CD4-positive, CD25-positive, alpha-beta regulatory T cell (primary cell): ENCODE measurements around the gene STOX2. TPM values are rescaled to one million over a fixed set of nuclear protein-coding genes. Genes with fewer than 3 reads are reported as not detected.

Source experiments
- ATAC-seq, 2 donors: fragments of 150-1000 bp; cut with Tn5 transposase; one replicate each; pipeline ENCODE4 v1.10.0; 2021; ENCODE audit warnings: low read depth in 2 of 2, moderate number of reproducible peaks in 2 of 2, moderate library complexity in 1 of 2
- DNase-seq, 3 donors: peaks; one replicate each; pipeline versions ENCODE4 v3.0.0 to v3.0.0-alpha.2; 2012 to 2022; ENCODE audit warnings: mixed read lengths in 1 of 3
- H3K27ac ChIP-seq: one replicate; pipeline ENCODE4 v1.7.0; 2013; ENCODE audit warnings: mild to moderate bottlenecking, low read length; ENCODE audit not compliant: insufficient read depth, poor library complexity, severe bottlenecking
- H3K27me3 ChIP-seq: one replicate; pipeline ENCODE4 v1.7.0; 2013; ENCODE audit warnings: low read length; ENCODE audit not compliant: control insufficient read depth, insufficient read depth
- H3K36me3 ChIP-seq: one replicate; pipeline ENCODE4 v1.7.0; 2013; ENCODE audit warnings: mild to moderate bottlenecking, low read length, moderate library complexity; ENCODE audit not compliant: control insufficient read depth, insufficient read depth
- H3K4me1 ChIP-seq: 2 replicates; pipeline ENCODE4 v1.7.0; 2013; ENCODE audit warnings: mild to moderate bottlenecking, low read length; ENCODE audit not compliant: insufficient read depth, control insufficient read depth, poor library complexity, severe bottlenecking
- H3K4me3 ChIP-seq: one replicate; pipeline ENCODE4 v1.7.0; 2013; ENCODE audit warnings: low read depth, mild to moderate bottlenecking, low read length, moderate library complexity
- H3K9me3 ChIP-seq, 2 experiments: 1 replicate in 1 of 2; 2 replicates in 1 of 2; pipeline ENCODE4 v1.7.0; 2013; ENCODE audit warnings: low read length in 2 of 2, mild to moderate bottlenecking in 1 of 2, moderate library complexity in 1 of 2; ENCODE audit not compliant: control insufficient read depth in 2 of 2
- H3K27ac Mint-ChIP-seq, 3 donors: one replicate each; pipeline ENCODE4 v1.8.0; 2020 to 2022; ENCODE audit warnings: mild to moderate bottlenecking in 3 of 3, mixed read lengths in 3 of 3, moderate library complexity in 2 of 3
- H3K27me3 Mint-ChIP-seq: one replicate; pipeline ENCODE4 v1.8.0; 2022; ENCODE audit warnings: mild to moderate bottlenecking, mixed read lengths
- H3K36me3 Mint-ChIP-seq: one replicate; pipeline ENCODE4 v1.8.0; 2020; ENCODE audit warnings: mixed read lengths
- H3K4me1 Mint-ChIP-seq, 4 donors: one replicate each; pipeline ENCODE4 v1.8.0; 2020 to 2022; ENCODE audit warnings: mixed read lengths in 4 of 4, mild to moderate bottlenecking in 1 of 4
- H3K4me3 Mint-ChIP-seq, 4 donors: one replicate each; pipeline ENCODE4 v1.8.0; 2020 to 2022; ENCODE audit warnings: mild to moderate bottlenecking in 4 of 4, mixed read lengths in 4 of 4, moderate library complexity in 3 of 4
- H3K9me3 Mint-ChIP-seq, 7 donors: one replicate each; pipeline ENCODE4 v1.8.0; 2020 to 2022; ENCODE audit warnings: mixed read lengths in 7 of 7, mild to moderate bottlenecking in 3 of 7, moderate library complexity in 2 of 7
- polyA plus RNA-seq, 4 donors: library from polyadenylated mRNA; unstranded; fragments of 300-500 nt; fragmentation: Illumina TruSeq; gene quantifications; one replicate each; pipeline ENCODE4 v1.2.3, GENCODE V29; 2021
- total RNA-seq: library from RNA; stranded (reverse); gene quantifications from one replicate; pipeline ENCODE4 v1.2.3, GENCODE V29; 2022

Gene STOX2
- total and polyA plus RNA-seq, 5 donors from 2014 or later: not detected

DNA sequence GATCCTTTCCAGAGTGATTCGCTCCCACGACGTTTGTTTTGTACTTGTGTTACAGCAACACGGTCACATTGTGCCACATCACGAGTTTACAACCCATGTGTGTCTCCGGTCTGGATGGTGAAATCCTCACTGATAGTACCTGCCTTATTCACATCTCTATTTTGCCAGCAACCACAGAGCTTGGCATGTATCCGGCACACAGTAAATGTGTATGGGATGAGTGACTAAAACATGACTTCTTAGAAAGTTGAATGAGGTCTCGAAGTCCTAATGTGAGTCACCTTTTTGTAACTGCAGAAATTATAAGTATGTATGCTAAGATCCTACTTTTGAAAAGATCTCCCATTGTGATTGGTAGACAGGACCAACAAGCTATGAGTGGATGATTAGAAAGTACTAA is 7.5 kb downstream of the STOX2 start:
- peaks cover 0 to 2% (median 0%) of the 10 kb centered on the region in 7 donors for H3K9me3 Mint-ChIP-seq
- H3K27me3 Mint-ChIP-seq: peaks cover 23% of the 10 kb centered on the region
- DNase-seq: no peak

DNA sequence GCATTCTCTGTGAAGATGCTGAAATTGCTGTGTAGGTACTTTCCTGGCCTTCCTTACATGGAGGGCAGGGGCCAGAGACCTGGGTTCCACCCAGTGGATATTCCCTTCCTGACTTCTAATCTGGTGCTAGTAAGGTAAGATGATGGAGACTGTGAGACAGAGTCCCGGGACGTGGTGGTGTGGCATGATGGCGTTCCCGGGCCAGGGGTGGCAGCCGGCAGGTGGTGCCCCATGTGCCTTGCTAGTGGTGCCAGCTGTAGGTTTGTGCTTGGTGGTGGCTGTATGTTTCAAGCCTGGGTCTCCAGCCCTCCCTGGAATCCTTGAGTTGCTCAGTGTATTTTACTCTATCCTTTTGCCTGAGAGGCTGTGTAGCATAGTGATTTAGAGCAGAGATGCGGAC is 10.9 kb downstream of the STOX2 start:
- Mint-ChIP-seq H3K27me3 (no peaks in the 10 kb centered on the region), H3K27ac (no peak overlapping the region), H3K36me3 (no peaks in the 10 kb centered on the region), H3K9me3 (peaks cover 0 to 2% (median 0%) of the 10 kb centered on the region in 7 donors), H3K4me3 (no peak overlapping the region), H3K4me1 (no peaks in the 10 kb centered on the region)
- Histone ChIP-seq H3K27me3 (no peaks in the 10 kb centered on the region), H3K4me3 (no peak overlapping the region), H3K9me3 (no peaks in the 10 kb centered on the region), H3K27ac (no peak overlapping the region), H3K36me3 (no peaks in the 10 kb centered on the region), H3K4me1 (no peaks in the 10 kb centered on the region)
- DNase-seq (no peak), ATAC-seq (no peak)

More for the DNA sequence above, 7.5 kb downstream of the STOX2 start:
- Histone ChIP-seq H3K4me3 (no peak overlapping the region), H3K36me3 (no peaks in the 10 kb centered on the region), H3K27me3 (peaks cover 15% of the 10 kb centered on the region), H3K27ac (no peak overlapping the region), H3K9me3 (no peaks in the 10 kb centered on the region), H3K4me1 (no peaks in the 10 kb centered on the region)
- Mint-ChIP-seq H3K4me1 (no peaks in the 10 kb centered on the region), H3K36me3 (no peaks in the 10 kb centered on the region), H3K4me3 (no peak overlapping the region), H3K27ac (no peak overlapping the region)
- no peak for ATAC-seq

DNA sequence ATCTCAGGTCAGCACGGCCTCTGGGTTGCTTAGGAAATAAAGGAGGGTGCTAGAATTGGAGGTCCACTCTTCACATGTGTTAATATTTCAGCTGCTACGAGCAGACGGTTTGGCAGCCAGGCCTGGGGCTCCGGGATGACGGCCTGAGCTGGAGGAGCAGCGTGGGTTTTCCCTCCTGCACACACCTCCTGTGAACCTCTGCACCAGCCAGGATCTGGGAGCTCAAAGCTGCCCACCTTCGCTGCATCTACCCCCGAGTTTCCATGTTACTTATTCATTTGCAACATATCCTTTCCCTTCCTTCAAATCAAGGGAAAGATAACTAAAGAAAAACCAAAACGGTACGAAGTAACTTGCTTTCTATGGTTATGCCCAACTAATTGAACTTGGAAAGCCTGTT is 13.6 kb downstream of the STOX2 start:
- Mint-ChIP-seq H3K9me3 (peaks cover 0 to 2% (median 0%) of the 10 kb centered on the region in 7 donors), H3K4me3 (no peak overlapping the region), H3K36me3 (no peaks in the 10 kb centered on the region), H3K27me3 (no peaks in the 10 kb centered on the region), H3K27ac (no peak overlapping the region), H3K4me1 (no peaks in the 10 kb centered on the region)
- H3K27me3 ChIP-seq: no peaks in the 10 kb centered on the region
- H3K36me3 ChIP-seq: no peaks in the 10 kb centered on the region
- H3K9me3 ChIP-seq: no peaks in the 10 kb centered on the region
- H3K27ac ChIP-seq: no peak overlapping the region
- H3K4me3 ChIP-seq: no peak overlapping the region
- no peaks in the 10 kb centered on the region for H3K4me1 ChIP-seq
- ATAC-seq (no peak), DNase-seq (no peak)

DNA sequence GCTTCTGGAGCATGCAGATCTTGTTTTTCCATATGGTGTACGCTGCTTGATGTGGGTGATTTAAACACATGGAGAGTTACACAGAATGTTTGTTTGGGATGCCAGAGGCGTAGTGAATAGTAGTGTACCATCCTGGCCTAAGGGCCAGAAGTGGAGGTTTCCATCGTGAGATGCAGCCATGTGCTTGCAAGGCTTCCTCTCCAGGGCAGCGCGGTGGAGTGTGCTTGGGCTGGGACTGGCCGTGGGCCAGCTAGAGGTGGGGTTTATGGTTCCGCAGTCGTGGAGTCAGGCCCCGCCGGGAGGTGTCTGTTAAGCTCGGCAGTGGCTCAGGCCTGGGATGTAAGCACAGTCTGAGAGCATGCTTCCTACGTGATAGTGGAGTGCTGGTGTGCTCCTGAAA is 14.0 kb downstream of the STOX2 start:
- no peaks in the 10 kb centered on the region for H3K27me3 Mint-ChIP-seq
- H3K27ac ChIP-seq: no peak overlapping the region
- no peaks in the 10 kb centered on the region for H3K27me3 ChIP-seq
- no peaks in the 10 kb centered on the region for H3K4me1 Mint-ChIP-seq
- no peaks in the 10 kb centered on the region for H3K36me3 ChIP-seq
- no peak overlapping the region for H3K4me3 ChIP-seq
- no peak overlapping the region for H3K4me3 Mint-ChIP-seq
- H3K9me3 Mint-ChIP-seq: peaks cover 0 to 2% (median 0%) of the 10 kb centered on the region in 7 donors
- H3K36me3 Mint-ChIP-seq: no peaks in the 10 kb centered on the region
- H3K4me1 ChIP-seq: no peaks in the 10 kb centered on the region
- no peak for DNase-seq
- no peak overlapping the region for H3K27ac Mint-ChIP-seq
- no peak for ATAC-seq
- no peaks in the 10 kb centered on the region for H3K9me3 ChIP-seq

DNA sequence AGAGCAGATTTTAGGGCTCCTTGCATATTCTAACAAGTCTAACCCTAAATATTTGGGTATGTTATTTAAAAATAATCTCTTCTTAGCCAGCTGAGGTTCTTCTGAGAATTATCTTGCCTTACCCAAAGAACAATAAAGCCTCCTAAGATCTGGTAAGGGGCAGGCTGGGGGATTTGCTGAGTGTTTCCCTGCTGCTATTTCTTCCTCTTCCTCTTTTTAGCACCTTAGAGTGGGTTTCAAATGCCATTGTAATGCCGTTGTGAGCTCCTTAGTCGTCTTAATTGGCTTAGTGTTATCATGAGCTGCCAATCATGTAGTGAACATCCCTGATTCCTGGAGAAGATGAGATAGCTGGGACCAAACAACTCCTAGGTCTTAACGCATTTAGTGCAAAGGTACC is 15.4 kb downstream of the STOX2 start:
- H3K27ac Mint-ChIP-seq: no peak overlapping the region
- DNase-seq (no peak), ATAC-seq (no peak)
- no peak overlapping the region for H3K4me3 Mint-ChIP-seq
- Histone ChIP-seq H3K4me3 (no peak overlapping the region), H3K36me3 (no peaks in the 10 kb centered on the region), H3K9me3 (no peaks in the 10 kb centered on the region), H3K4me1 (no peaks in the 10 kb centered on the region), H3K27ac (no peak overlapping the region), H3K27me3 (no peaks in the 10 kb centered on the region)
- H3K4me1 Mint-ChIP-seq: no peaks in the 10 kb centered on the region
- H3K27me3 Mint-ChIP-seq: no peaks in the 10 kb centered on the region
- H3K36me3 Mint-ChIP-seq: no peaks in the 10 kb centered on the region
- peaks cover 0 to 4% (median 0%) of the 10 kb centered on the region in 7 donors for H3K9me3 Mint-ChIP-seq

GRCh38 chr4:183921335-183921734 is 16.2 kb downstream of the STOX2 start:
- DNase-seq (no peak), ATAC-seq (no peak)
- Histone ChIP-seq H3K27me3 (no peaks in the 10 kb centered on the region), H3K4me1 (no peaks in the 10 kb centered on the region), H3K27ac (no peak overlapping the region), H3K9me3 (no peaks in the 10 kb centered on the region), H3K36me3 (no peaks in the 10 kb centered on the region), H3K4me3 (no peak overlapping the region)
- Mint-ChIP-seq H3K4me3 (no peak overlapping the region), H3K9me3 (peaks cover 0 to 4% (median 0%) of the 10 kb centered on the region in 7 donors), H3K36me3 (no peaks in the 10 kb centered on the region), H3K27ac (no peak overlapping the region), H3K4me1 (no peaks in the 10 kb centered on the region), H3K27me3 (no peaks in the 10 kb centered on the region)

GRCh38 chr4:183924362-183925044 is 19.4 kb downstream of the STOX2 start:
- no peaks in the 10 kb centered on the region for H3K36me3 Mint-ChIP-seq
- DNase-seq (no peak), ATAC-seq (no peak)
- no peaks in the 10 kb centered on the region for H3K4me1 Mint-ChIP-seq
- H3K9me3 ChIP-seq: no peaks in the 10 kb centered on the region
- no peak overlapping the region for H3K27ac Mint-ChIP-seq
- no peak overlapping the region for H3K27ac ChIP-seq
- H3K27me3 Mint-ChIP-seq: no peaks in the 10 kb centered on the region
- no peak overlapping the region for H3K4me3 Mint-ChIP-seq
- no peaks in the 10 kb centered on the region for H3K27me3 ChIP-seq
- no peak overlapping the region for H3K4me3 ChIP-seq
- H3K9me3 Mint-ChIP-seq: peaks cover 0 to 2% (median 0%) of the 10 kb centered on the region in 7 donors
- H3K4me1 ChIP-seq: no peaks in the 10 kb centered on the region
- H3K36me3 ChIP-seq: no peaks in the 10 kb centered on the region

- no peak overlapping the region for H3K27ac Mint-ChIP-seq
- ATAC-seq: no peak
- peaks cover 0 to 2% (median 0%) of the 10 kb centered on the region in 7 donors for H3K9me3 Mint-ChIP-seq
- no peak overlapping the region for H3K4me3 Mint-ChIP-seq
- H3K36me3 ChIP-seq: no peaks in the 10 kb centered on the region
- DNase-seq: no peak
- H3K27ac ChIP-seq: no peak overlapping the region
- H3K9me3 ChIP-seq: no peaks in the 10 kb centered on the region
- H3K4me1 Mint-ChIP-seq: no peaks in the 10 kb centered on the region
- no peaks in the 10 kb centered on the region for H3K4me1 ChIP-seq
- no peaks in the 10 kb centered on the region for H3K27me3 Mint-ChIP-seq
- H3K36me3 Mint-ChIP-seq: no peaks in the 10 kb centered on the region
- no peaks in the 10 kb centered on the region for H3K27me3 ChIP-seq
- H3K4me3 ChIP-seq: no peak overlapping the region
Measured at GRCh38 chr4:183926950-183927349, 21.8 kb downstream of the STOX2 start.
